Measurements from ENCODE around the gene COX14. TPM values are rescaled to one million over a fixed set of nuclear protein-coding genes. Genes with fewer than 3 reads are reported as not detected.

Gene COX14
- total RNA-seq, 1 donor from 2014 or later, result 22.7 TPM

DNA sequence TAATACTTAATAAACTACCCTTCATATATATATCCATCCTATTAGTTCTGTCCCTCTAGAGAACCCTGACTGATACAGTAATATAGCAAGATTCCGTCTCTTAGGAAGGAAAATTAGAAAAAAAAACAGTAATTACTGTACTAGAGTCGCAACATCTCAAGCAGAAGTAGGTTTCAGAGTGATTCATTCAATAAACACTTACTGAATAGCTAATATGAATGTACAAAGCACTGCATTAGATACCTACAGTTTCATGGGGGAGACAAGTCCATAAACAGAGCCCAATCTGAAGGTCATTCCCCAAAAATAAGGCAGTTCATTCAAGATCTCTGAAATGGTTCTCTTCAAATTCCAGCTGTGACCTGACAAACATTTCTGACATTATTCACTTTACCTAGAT, 45.2 kb downstream of the COX14 start:
- Mint-ChIP-seq H3K36me3 (peaks cover 20% of the 10 kb centered on the region), H3K27ac (no peak overlapping the region), H3K27me3 (ENCODE audit: insufficient read depth, low read depth) (no peaks in the 10 kb centered on the region), H3K4me3 (no peak overlapping the region), H3K4me1 (peaks cover 8% of the 10 kb centered on the region), H3K9me3 (peaks cover 6% of the 10 kb centered on the region)
- no peaks in the 10 kb centered on the region for H3F3A ChIP-seq (ENCODE audit: low read depth)
- DNase-seq (ENCODE audit: low spot score), result no peak
- peaks cover 93% of the 10 kb centered on the region for H3K79me2 ChIP-seq (ENCODE audit: low read depth)
- H3K27ac ChIP-seq, result no peak overlapping the region
- no peak overlapping the region for H3K9ac ChIP-seq
- H3K36me3 ChIP-seq, result no peaks in the 10 kb centered on the region
- no peaks in the 10 kb centered on the region for H3K27me3 ChIP-seq
- no peaks in the 10 kb centered on the region for H3K9me3 ChIP-seq (ENCODE audit: low read depth)
- no peak overlapping the region for H3K4me3 ChIP-seq
- no peak overlapping the region for H3K4me2 ChIP-seq
- H2AFZ ChIP-seq (replicated peaks), result no peak overlapping the region
- TF ChIP-seq EZH2phosphoT487 (IDR thresholded peaks at IDR 0.05), result no peak
- H3K4me1 ChIP-seq, result no peaks in the 10 kb centered on the region
- H4K20me1 ChIP-seq (ENCODE audit: low read depth), result peaks cover 21% of the 10 kb centered on the region

DNA sequence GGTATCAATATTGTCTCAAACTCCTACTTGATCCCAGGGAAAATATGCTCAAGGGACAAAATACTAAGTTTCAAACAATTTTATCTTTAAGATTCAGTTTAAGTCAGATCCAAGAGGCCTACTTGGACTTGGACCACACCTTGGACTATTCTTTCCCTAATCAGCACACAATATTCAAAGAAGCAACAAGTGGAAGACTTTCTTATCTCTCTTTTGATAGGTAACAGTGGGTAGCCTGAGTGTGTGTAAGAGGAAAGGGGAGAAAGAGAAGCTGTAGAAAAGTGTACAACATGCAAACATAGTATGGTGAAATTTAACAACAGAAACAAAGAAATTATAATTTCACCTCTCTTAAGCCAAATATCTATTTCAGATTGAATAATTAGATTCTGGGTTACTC, 48.6 kb downstream of the COX14 start:
- no peak overlapping the region for H3K4me3 Mint-ChIP-seq
- no peak overlapping the region for H2AFZ ChIP-seq (replicated peaks)
- H3K4me1 ChIP-seq, result peaks cover 7% of the 10 kb centered on the region
- no peaks in the 10 kb centered on the region for H3K9me3 ChIP-seq (ENCODE audit: low read depth)
- H3K36me3 Mint-ChIP-seq, result peaks cover 24% of the 10 kb centered on the region
- H3K27ac ChIP-seq, result no peak overlapping the region
- H3K79me2 ChIP-seq (ENCODE audit: low read depth), result peaks cover 97% of the 10 kb centered on the region
- H3K4me1 Mint-ChIP-seq, result peaks cover 16% of the 10 kb centered on the region
- H3K9ac ChIP-seq, result no peak overlapping the region
- H3K9me3 Mint-ChIP-seq, result peaks cover 6% of the 10 kb centered on the region
- H3F3A ChIP-seq (ENCODE audit: low read depth), result no peaks in the 10 kb centered on the region
- TF ChIP-seq EZH2phosphoT487 (IDR thresholded peaks at IDR 0.05), result no peak
- no peak for TF ChIP-seq EZH2 (IDR thresholded peaks at IDR 0.05)
- TF ChIP-seq CTCF (IDR thresholded peaks at IDR 0.05), result no peak
- H3K36me3 ChIP-seq, result no peaks in the 10 kb centered on the region
- no peak for DNase-seq (ENCODE audit: low spot score)
- H3K4me3 ChIP-seq, result no peak overlapping the region
- H3K27me3 Mint-ChIP-seq (ENCODE audit: insufficient read depth, low read depth), result no peaks in the 10 kb centered on the region
- H3K4me2 ChIP-seq, result no peak overlapping the region
- H3K27me3 ChIP-seq, result no peaks in the 10 kb centered on the region
- peaks cover 12% of the 10 kb centered on the region for H4K20me1 ChIP-seq (ENCODE audit: low read depth)
- H3K27ac Mint-ChIP-seq, result no peak overlapping the region

DNA sequence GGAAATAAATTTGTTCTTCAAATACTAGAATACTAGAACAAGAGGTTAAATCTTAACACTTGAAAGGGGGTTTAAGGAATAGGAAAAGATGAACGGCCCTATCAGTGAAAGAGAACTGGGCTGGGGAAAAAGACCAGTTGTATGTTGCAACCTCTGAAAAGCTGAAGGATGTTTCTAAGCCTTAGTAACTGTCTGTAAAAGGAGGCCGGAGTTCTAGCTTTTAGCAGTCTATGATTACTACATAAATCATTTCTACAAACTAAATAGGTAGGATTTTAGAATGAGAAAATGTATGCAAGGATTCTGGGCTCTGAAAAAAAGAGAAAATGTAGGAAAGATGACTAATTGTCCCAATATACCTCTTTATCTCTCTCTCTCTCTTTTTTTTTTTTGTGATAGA, 50.2 kb downstream of the COX14 start:
- Histone ChIP-seq H3K79me2 (ENCODE audit: low read depth) (peaks cover 96% of the 10 kb centered on the region), H2AFZ (replicated peaks) (no peak overlapping the region), H3K9ac (no peak overlapping the region), H3K4me1 (peaks cover 11% of the 10 kb centered on the region), H4K20me1 (ENCODE audit: low read depth) (peaks cover 12% of the 10 kb centered on the region), H3K4me2 (no peak overlapping the region), H3K4me3 (no peak overlapping the region), H3F3A (ENCODE audit: low read depth) (peaks cover 9% of the 10 kb centered on the region), H3K9me3 (ENCODE audit: low read depth) (no peaks in the 10 kb centered on the region), H3K27me3 (no peaks in the 10 kb centered on the region), H3K36me3 (no peaks in the 10 kb centered on the region), H3K27ac (no peak overlapping the region)
- Mint-ChIP-seq H3K9me3 (peaks cover 4% of the 10 kb centered on the region), H3K36me3 (peaks cover 23% of the 10 kb centered on the region), H3K27me3 (ENCODE audit: insufficient read depth, low read depth) (no peaks in the 10 kb centered on the region), H3K4me1 (peaks cover 25% of the 10 kb centered on the region), H3K4me3 (no peak overlapping the region), H3K27ac (no peak overlapping the region)
- TF ChIP-seq EZH2 (IDR thresholded peaks at IDR 0.05) (no peak), EZH2phosphoT487 (IDR thresholded peaks at IDR 0.05) (no peak), CTCF (IDR thresholded peaks at IDR 0.05) (no peak)
- no peak for DNase-seq (ENCODE audit: low spot score)

DNA sequence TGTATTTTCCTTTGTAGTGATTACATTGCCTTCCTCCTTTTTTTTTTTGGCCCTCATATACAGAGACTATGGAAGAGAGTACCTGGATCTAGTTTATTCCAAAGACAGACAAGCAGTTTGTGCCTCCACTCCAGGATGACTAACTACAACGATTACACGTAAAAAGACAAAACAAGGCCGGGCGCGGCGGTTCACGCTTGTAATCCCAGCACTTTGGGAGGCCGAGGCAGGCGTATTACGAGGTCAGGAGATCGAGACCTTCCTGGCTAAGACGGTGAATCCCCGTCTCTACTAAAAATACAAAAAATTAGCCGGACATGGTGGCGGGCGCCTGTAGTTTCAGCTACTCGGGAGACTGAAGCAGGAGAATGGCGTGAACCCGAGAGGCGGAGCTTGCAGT, 52.9 kb downstream of the COX14 start:
- H3K4me3 Mint-ChIP-seq, result peak overlapping the region; percentile 94
- peaks cover 17% of the 10 kb centered on the region for H3K4me1 ChIP-seq
- H3K9ac ChIP-seq, result no peak overlapping the region
- peaks cover 34% of the 10 kb centered on the region for H3K4me1 Mint-ChIP-seq
- H3K27me3 ChIP-seq, result no peaks in the 10 kb centered on the region
- peaks cover 5% of the 10 kb centered on the region for H3K27me3 Mint-ChIP-seq (ENCODE audit: insufficient read depth, low read depth)
- H3K79me2 ChIP-seq (ENCODE audit: low read depth), result peaks cover 69% of the 10 kb centered on the region
- H2AFZ ChIP-seq (replicated peaks), result no peak overlapping the region
- no peak for DNase-seq (ENCODE audit: low spot score)
- peaks cover under 1% of the 10 kb centered on the region for H3K9me3 Mint-ChIP-seq
- H3K4me2 ChIP-seq, result no peak overlapping the region
- no peak overlapping the region for H3K4me3 ChIP-seq
- H3K27ac ChIP-seq, result no peak overlapping the region
- H4K20me1 ChIP-seq (ENCODE audit: low read depth), result peaks cover 12% of the 10 kb centered on the region
- peaks cover 20% of the 10 kb centered on the region for H3F3A ChIP-seq (ENCODE audit: low read depth)
- TF ChIP-seq EZH2phosphoT487 (IDR thresholded peaks at IDR 0.05), result no peak
- TF ChIP-seq CTCF (IDR thresholded peaks at IDR 0.05), result no peak
- no peak for TF ChIP-seq EZH2 (IDR thresholded peaks at IDR 0.05)
- H3K9me3 ChIP-seq (ENCODE audit: low read depth), result no peaks in the 10 kb centered on the region
- peak overlapping the region; percentile 31 for H3K27ac Mint-ChIP-seq
- H3K36me3 Mint-ChIP-seq, result peaks cover 11% of the 10 kb centered on the region
- H3K36me3 ChIP-seq, result no peaks in the 10 kb centered on the region

Data from neural progenitor cell (in vitro differentiated cells).